HG02981 (cell line): Measurements from ENCODE around the gene ENOX1.

Source experiments
- ATAC-seq: cut with Tn5 transposase; IDR thresholded peaks from one replicate; pipeline ENCODE4 v1.9.1; 2021; ENCODE audit warnings: mild to moderate bottlenecking, moderate library complexity; ENCODE audit not compliant: unreplicated experiment

Gene ENOX1

DNA sequence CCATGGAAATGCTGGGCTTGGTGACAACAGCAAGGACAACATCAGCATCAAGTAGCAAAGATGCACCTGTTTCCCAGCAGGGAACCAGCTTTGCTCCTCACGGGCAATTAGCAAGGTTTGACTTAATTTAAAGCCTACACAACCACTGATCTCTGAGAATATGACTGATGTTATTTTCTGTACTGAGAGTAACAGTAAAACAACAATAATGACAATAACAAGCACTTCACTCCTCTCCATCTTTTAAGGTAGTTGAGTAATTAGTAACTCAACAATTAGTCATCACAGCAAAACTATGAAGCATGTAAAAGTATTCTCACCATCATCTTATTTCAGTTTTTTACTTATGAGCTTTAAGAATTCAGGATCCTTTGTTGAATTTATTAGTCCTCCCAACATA, 37.3 kb downstream of the ENOX1 start:
- ATAC-seq = no peak

DNA sequence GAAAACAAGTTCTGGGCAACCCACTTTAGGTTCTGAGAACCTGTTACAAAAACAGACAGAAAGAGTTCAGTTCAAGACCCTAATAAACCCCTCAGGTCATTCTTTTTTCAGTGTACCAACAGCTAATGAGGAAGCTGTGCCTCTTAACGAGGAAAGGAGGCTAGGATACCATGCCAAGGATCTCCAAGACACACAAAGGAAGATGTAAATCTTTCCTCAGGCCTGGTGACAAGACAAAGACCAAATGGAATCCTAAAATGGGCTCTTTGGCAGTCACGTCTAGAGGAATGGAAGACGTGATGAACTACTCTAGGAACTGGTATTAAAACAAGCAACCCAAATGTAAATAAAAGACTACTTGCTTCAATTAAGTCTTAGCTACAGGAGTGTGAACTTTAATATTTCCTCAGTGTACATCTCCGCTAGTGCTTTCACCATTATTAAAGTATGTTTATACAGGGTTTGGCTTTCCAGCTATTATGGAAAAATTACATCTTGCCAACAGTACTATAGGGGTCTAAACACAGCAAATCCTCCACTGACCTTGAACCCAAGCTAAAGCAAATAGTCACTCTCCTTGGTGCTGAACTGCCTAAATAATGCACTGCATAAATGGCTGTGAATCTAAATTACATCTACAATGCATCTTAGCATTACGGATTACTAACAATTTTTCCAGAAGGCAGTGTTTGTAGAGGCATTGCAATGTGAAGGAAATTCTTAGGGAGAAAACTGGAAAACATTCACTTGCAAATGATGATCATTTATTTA, 42.3 kb downstream of the ENOX1 start:
- ATAC-seq = no peak

DNA sequence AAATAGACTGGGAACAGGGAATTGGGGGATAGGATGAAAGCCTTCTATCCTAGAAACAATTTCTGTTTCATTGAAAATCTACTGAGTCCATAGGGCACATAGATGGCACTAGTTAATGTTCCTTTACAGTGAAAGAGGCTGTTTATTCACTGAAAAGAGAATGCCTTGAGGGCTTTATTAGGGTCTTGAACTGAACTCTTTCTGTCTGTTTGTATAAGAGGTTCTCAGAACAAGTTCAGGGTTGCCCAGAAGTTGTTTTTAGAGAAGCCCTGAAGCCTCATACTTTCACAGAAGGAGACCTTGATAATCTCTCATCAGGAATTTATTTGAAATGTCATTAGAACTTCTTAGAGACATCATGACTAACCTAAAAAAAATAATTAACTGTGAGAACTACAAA, 43.9 kb downstream of the ENOX1 start:
- ATAC-seq = no peak

DNA sequence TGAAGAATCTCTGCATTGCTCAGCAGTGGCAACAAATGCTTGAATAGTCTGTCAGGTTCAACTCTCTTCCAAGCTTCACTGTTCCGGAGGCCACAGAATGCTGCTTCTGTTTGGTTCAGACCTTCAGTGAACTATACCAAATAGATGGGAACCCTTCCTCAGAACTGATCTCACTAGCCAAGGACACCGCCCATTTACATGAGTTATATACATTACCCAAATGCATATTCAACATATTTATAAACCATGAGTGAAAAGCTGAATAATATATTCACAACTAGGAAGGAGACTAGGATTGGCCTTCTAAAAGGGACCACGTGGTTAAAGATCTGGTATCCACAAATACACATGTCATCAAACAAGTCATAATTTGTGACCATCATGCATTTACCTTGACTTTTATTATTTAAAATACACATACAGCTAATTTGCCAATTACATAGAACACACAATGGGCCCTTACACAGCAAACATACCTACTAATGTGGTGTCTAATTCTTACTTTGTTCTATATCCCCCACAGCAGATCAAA, 49.3 kb downstream of the ENOX1 start:
- ATAC-seq = no peak

DNA sequence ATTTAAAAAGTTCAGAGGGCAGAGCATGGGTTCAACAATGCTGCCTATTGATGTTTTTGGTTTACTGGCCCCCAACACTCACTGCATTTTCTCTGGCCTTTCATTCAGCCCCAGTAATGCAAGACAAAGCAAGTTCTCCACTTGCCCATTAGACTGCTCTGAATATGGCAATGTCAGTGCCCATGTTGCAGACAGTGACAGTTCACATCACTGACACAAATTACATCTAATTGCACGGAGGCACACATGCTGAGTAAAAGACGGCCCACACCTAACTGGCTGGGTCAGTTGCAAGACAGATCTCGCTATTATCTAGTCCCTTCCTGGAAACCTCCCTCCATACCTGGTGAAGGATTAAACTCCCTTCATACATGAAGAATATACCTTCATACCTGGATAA, 54.0 kb downstream of the ENOX1 start:
- ATAC-seq = no peak

DNA sequence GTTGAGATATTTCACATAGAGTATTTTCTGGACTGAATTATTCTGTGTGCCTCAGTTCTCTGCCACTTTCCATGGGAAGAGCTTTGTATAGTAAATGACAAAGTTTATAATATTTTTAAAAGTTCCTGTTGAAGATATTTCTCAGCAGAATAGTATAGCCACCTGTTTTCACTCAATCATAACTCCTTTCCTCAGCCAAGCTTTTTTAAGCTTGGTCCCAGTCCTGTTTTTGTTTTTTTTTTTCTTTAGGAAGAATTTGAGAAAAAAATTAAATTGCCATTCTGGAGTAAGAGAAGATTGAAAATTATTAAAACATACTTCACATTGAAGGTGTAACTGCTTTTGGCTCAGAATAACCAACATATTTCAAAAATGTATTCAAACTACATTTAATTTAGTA, 55.5 kb downstream of the ENOX1 start:
- ATAC-seq = no peak

DNA sequence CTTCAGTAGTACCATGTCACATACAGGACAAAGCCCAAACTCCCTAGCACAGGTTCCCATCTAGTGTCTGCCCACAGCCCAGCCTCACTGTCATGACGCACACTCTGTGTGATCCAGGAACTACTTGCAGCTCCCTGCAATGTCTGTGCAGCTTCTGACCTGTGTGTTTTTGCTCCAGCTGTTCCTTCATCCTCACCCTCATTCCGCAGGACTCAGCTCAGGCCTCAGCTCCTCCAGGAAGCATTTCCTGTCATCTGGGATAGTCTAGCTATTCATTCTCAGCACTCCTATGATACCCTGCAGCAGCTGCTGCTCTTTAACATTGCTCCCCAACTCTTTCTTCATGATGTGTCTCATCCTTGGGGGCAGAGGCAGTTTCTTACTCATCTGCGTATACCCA, 56.1 kb downstream of the ENOX1 start:
- ATAC-seq = no peak

DNA sequence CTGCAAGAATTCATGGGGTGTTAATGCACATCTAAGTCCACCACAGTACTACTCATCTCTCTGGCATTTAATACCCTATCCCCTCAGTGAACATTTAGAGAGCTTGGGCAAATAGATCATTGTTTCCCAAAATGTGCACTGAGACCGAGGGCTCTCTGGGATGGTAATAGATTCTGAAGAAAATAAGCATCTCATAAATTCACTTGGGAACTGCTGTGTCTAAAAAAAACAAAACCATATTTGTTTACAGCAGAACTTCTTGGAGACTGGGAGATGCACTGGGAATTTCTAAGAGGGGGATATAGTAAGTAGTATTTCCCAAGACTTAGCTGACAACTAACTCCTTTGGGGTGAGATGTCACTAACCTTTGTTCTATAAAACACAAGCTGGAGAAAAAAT, 58.4 kb downstream of the ENOX1 start:
- no peak for ATAC-seq

DNA sequence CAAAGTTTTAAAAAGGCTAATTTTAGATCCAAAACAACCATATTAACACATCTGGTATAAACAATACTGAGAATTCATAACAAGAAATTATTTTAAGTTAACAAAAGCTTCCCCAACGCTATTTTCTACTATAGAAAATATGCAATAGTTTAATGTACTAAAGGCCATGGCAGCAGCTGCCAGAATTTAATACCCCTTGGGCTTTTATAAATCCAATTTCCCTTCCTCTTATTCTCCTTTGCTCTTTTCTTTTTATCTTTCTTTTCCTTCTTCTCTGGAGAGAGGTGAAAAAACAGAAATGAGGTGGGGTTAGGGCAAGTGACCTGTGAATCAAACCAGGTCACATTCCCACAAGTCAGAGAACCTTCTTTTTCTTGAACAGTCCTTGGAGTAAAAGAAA, 58.9 kb downstream of the ENOX1 start:
- ATAC-seq = no peak

DNA sequence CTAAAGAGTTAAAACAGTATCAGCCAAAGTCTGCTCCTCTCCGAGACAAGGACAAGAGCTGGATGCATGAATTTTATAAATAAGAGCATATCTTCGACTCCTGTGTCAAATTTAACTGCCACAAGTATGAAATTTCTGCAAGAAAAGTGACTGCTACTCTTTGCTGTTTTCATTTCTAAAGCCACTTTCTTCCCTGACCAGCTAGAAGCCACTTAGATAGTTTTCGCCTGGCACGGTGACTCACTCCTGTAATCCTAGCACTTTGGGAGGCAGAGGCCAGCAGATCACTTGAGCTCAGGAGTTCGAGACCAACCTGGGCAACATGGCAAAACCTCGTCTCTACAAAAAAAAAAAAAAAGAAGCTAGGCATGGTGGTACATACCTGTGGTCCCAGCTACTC, 61.3 kb downstream of the ENOX1 start:
- no peak for ATAC-seq

DNA sequence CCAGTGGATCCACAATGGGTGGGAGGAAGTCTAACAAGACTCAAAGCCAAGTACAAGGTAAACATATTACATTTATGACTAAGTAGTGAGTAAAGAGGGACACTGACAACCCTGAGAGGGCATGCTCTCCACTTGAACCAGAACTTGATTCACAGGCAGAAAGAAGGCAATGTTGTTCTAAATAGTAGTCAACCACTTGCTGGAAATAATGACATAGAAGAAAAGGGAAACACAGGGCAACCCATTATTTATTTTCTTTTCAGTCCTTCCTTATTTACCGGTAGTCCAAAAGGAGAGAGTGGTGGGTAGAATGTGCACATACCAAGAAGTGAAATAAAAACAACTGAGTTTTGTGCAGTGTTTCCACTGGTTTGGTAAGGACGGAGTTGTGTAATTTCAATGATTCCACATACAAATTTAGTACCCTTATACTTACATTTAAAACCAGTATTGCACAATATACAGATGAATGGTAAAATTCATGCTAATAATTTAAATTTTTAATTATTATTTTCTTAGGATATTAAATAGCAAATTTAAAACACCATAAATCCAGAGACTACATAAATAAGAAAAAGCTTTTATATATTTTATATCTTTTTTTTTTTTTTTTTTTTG, 65.9 kb downstream of the ENOX1 start:
- no peak for ATAC-seq

DNA sequence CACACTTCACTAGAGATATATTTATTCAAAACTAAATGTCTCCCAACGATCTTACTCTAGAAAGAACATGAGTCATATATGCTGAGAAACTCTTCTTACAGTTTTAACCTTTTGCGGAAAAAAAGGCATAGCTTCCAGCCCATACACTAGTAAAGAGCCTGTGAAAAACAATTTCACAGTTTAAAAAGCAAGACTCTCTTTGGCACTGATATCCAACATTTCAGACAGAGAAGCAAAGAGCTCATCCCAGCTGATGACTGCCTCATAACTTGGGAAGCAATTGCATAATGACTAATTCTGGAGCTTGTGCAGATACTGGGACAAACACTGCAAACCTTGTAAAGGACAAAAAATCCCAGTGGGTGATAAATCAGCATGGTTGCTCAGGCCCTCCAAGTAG, 88.0 kb downstream of the ENOX1 start:
- ATAC-seq = no peak

DNA sequence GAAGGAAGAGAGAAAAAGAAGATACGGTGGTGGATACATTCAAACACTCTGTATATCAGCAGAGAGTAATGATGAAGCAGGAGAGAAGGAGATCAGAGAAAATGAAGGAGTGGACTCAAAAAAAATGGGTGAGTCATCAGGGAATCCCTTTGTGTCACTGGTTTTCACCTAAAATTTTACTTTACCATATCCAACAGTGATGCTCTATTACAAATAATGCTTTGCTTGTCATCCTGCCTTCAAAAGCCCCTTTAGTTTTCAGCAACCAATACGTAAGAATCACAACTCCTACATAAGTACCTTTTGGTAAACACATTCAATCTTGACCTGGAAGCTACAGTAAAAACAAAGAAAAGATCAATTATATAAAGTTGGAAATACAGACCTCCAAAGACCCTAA, 88.8 kb downstream of the ENOX1 start:
- ATAC-seq = no peak

DNA sequence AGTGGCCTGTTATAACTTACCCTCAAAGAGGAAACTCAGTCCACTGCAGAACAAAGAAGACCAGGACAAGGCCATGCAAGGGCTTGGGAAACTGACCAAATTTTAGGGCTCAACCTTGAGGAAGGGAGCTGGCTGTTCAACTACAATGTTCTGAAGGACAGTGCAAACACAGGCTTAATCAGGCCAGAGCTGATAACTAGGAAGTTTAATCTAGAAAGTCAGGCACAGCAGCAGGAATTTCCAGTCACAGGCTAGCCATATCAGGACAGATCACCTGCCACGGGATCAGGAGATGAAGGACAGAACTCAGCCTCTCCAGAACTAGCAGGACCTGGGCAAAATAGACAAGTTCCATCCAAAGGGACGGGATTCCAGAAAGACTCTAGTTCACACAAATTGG, 89.4 kb downstream of the ENOX1 start:
- no peak for ATAC-seq

DNA sequence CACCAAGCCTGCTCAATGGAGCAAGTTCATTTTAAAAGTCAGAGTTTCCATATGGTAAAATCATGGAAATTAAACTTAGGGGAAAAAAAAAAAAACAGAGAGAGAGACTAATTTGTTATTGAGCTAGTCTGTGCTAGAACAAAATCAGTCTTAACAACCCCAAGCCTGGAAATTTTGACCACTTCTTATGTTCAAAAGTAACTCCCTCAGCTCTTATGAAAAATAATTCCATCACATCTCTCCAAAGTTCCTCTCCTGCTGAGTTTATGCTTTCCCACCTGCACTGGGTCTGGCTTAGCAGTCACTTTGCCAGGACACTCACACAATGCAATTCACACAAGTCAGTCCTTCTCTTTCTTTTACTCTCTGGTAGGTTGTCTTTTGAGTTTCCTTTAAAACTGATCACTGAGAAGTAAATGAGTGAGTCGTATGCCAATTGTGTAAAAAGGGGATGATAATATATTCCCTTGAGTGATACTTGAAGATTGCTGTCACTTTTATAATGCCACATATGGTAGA, 92.6 kb downstream of the ENOX1 start:
- ATAC-seq = no peak

DNA sequence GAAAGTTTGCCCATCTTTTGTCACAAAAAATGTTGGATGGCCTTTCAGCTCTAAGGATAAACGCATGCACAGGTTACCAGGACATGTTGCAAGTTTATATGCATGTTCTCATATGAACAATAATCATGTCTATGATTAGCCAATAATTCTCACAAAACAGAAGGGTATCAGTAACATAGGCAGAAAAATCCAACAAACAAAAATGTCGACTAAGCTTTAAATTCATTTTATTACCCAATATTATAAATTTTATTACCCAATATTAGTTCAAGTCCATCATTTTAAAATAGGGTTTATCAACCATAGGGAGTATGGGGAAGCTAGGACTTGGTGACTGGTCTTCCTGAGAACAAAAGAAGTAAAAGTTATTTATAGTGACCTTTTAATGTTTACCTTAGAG, 93.1 kb downstream of the ENOX1 start:
- ATAC-seq = no peak

DNA sequence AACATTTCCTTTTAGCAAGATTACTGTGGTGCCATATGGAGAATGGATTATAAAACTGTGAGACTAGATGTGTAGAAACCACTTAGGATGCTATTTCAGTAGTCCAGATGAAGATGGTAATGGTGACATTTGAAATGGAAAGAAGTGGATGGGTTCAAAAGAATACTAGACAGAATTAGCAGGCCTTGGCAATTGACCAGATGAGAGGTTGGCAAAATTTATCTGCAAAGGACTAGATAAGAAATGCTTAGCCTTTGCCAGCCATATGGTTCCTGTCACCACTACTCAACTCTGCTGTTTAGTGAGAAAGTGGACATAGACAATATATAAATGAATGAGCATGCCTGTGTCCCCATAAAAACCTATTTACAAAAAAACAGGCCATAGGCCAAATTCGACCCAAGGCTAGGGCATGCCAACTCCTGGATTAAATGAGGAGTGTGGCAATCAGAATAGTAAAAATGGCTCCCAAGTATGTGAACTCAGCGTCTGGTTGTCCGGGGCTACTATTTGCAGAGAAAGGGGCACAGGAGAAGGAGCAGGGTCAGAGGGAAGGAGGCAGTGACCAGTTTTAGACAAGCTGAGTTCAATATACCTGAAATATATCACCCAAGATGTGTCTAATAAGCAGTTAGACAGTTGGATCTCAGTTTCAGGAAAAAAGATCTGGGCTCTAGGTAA, 98.4 kb downstream of the ENOX1 start:
- no peak for ATAC-seq

DNA sequence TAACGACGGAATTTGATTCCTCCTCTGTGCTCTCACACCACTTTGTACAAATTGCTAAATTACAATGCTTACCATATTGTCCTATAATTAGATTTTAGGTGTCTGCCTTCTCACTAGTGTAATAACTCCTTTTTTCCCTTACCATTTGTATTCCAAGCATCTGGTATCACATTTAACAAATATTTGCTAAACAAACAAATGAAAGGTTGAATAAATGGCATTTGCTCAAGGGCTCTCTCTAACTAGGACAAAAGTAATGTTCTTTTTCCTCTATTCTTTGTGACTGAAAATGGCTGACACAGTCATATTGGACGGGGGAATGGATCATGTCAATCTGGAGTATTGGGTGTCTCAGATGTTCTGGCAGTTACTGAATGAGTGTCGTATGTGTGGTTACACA, 99.7 kb downstream of the ENOX1 start:
- ATAC-seq = no peak

DNA sequence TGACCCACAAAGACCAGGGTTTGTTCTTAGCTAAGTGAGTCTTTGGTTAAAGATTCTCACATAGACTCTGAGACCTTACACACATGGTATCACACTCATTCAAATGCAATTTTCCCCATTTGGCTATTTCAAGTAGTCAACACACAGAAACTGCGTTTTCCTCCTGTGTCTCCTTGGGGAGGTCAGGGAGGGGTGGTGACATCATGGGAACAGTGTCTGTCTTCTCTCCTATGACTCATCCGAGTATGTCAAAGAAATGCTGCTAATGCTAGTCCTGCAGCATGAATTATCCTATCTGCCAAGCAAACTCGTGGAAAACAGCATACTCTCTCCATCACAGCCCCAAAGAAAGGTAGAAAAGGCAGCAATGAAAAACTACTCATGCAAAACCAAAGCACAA, 100.2 kb downstream of the ENOX1 start:
- no peak for ATAC-seq

DNA sequence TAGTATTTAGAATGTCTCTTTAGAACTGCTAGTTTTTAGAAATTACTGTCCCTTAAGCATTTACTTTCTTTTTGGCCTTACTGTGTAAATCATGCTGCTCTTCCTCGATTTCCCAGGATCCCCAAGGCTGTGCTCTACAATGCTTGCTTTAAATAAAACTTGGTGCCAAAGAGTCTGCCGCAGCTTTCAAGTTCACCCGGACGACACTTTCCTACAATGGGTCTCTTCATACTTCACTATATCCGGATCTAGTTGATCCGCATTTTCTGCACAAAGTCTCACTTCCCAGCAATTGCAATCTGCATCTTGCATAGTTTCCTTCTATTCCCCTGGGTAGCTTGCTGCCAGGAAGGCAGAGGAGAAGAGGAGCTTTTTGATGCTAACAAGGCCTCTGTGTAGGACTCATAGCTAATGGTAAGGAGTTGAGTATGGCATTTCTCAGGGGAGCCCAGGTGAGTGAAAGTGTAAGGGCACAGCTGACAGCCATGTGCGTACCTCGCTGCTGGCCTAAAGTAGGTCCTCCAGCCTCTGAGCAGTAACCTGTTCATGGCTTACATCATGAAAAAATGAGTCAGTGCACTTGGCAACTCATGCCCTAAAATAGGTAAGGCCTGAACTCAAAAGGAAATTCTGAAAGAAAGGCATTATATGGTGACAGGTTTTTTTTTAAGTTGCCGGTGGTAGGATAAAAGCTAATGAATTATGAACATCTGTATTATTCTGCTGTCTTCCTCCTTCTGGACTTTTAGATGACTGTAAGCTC, 101.6 kb downstream of the ENOX1 start:
- no peak for ATAC-seq

DNA sequence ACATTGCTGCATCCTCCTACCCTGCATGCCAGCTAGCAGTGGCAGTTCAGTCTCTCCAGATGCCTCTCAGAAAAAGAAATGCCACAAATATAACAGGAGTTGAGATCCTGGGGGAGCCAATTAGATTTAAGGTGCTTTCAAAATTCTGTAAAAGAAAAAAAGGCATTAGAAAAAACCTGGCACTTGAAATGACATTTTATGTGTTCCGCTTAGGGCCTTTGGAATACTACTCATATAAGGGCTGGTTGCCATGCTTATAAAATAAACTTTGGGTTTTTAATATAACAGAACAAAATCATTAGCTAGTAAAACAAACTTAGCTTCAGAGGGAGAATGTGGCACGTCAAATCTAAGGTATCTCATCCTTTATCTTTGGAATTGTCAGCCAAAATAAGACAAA, 104.1 kb downstream of the ENOX1 start:
- no peak for ATAC-seq
